ENCODE results near the gene MUS81.

DNA sequence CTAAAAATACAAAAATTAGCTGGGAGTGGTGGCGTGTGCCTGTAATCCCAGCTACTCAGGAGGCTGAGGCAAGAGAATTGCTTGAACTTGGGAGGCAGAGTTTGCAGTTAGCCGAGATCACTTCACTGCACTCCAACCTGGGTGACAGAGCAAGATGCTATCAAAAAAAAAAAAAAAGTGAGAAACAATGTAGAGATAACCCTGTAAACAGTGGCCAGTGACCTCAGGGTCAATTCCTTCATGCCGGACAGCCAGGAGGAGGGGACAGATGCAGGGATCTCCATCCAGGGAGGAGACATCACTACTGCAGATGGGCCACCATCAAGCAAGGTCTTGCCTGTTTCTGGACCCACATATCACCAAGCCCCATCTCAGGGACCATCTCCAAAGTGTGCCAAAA lies 12.5 kb upstream of the MUS81 start:
- TF ChIP-seq, protein P1, sequence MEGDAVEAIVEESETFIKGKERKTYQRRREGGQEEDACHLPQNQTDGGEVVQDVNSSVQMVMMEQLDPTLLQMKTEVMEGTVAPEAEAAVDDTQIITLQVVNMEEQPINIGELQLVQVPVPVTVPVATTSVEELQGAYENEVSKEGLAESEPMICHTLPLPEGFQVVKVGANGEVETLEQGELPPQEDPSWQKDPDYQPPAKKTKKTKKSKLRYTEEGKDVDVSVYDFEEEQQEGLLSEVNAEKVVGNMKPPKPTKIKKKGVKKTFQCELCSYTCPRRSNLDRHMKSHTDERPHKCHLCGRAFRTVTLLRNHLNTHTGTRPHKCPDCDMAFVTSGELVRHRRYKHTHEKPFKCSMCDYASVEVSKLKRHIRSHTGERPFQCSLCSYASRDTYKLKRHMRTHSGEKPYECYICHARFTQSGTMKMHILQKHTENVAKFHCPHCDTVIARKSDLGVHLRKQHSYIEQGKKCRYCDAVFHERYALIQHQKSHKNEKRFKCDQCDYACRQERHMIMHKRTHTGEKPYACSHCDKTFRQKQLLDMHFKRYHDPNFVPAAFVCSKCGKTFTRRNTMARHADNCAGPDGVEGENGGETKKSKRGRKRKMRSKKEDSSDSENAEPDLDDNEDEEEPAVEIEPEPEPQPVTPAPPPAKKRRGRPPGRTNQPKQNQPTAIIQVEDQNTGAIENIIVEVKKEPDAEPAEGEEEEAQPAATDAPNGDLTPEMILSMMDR (IDR thresholded peaks at IDR 0.05; ENCODE audit: low read length), result no peak
- TF ChIP-seq EZH2phosphoT487 (IDR thresholded peaks at IDR 0.05; ENCODE audit: low read length) (no peak), EZH2 (optimal IDR thresholded peaks at IDR 0.05; ENCODE audit: low read depth, low read length) (no peak)
